GM18867 (cell line): ENCODE measurements around the gene PLCL1.

Source experiments
- ATAC-seq: cut with Tn5 transposase; IDR thresholded peaks from one replicate; pipeline ENCODE4 v1.9.1; 2021; ENCODE audit warnings: mild to moderate bottlenecking, moderate library complexity; ENCODE audit not compliant: unreplicated experiment

Gene PLCL1

DNA sequence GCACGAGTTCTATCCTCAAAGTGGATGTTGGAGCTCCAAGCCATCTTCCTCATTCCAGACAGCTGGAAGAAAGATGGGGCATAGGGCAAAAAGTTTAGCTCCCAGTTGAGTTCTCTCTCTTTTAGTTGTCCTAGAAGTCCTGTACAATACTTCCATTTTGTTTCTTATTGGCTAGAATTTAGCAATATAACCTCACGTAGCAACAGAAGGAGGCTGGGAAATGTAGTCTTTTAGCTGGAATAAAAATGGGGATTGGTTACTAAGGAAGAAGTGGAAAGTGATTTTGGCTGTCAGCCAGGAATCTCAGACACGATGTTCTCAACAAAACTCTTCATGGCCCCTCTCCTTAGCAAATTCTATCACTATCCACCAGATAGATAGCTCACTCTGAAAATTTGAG, 79.9 kb downstream of the PLCL1 start:
- no peak for ATAC-seq

DNA sequence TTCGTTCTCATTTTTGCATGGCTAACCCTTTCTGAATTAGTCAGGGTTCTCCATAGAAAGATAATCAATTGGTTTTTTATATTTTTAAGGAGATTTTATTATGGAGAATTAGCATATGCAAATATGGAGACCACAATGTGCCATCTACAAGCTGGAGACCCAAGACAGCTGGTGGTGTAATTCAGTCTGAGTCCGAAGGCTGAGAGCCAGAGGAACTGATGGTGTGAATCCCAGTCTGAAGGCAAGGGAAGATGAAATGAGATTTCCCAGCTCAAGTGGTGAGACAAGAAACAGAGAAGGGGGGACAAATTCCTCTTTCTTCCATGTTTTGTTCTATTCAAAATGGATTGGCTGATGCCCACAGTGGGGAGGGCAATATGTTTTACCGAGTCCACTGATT, 80.7 kb downstream of the PLCL1 start:
- ATAC-seq: no peak

DNA sequence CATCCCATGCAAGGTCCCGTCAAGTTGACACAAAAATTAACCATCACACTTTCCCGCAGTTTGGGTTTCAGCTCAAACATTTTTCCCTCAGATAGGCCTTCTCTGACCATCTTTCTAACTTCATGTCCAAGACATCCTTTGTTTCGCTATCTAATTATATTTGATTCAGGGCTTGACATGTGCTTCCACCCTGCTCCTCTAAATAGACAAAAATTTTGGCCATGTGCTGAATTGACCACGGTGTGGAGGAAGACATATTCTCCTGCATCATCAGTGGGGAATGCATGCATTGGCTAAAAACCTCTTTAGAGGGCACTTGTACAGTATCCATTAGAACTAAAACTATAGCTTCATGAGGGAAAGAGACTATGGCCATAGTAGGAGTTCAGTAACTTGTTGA, 81.2 kb downstream of the PLCL1 start:
- no peak for ATAC-seq

DNA sequence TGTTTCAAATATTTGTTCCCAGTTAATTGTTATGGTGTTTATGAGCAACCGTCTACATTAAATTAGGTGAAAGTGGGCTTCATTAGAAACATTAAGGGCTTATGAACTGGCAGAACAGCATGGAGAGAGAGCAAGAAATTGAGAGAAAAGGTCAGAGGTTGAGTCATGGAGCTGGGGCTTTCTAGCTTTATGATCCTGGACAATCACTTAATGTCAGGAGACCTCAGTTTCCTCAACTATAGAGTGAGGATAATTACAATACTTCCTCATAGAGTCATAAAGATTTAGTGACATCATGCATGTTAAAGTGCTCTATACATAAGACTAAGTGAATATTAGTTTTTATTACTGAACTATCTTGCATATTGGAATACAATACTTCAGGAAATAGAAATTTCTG, 83.9 kb downstream of the PLCL1 start:
- no peak for ATAC-seq

DNA sequence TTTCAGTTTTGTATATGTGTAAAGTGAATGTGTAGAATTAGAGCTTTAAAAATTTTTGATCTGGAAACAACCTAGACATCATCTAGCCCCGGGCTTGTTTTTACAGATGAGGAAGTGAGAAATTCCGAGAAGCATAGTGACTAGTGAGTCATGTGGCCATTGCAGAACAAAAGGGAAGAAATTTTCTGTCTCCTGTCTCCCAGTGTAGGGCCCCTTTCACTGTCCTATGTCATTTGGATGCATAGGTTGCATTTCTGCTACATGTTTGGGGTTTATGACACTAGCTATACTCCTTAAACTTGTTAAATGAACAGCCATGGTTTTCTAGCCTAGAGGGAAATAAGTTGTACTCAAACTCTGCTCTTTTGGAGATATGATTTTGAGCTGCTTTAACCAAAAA, 84.6 kb downstream of the PLCL1 start:
- ATAC-seq: peak; percentile 91

DNA sequence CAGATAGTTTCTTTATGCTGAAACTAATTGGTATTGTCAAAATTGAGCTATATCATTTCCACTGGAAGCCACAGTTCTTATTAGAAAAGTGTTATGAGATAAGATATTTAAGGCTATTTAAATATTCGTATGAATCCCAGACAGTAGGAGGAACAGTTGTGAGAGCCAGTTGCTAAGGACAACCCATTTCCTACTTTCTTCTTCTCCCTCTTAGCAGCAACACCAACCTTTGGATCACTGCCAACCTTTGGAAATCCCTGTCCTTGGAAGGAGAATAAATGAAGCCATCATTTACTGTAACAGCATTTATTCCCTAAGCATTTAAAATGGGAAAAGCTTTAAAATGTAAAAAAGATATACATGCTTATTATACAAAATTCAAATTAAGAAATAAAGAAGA, 85.8 kb downstream of the PLCL1 start:
- no peak for ATAC-seq

DNA sequence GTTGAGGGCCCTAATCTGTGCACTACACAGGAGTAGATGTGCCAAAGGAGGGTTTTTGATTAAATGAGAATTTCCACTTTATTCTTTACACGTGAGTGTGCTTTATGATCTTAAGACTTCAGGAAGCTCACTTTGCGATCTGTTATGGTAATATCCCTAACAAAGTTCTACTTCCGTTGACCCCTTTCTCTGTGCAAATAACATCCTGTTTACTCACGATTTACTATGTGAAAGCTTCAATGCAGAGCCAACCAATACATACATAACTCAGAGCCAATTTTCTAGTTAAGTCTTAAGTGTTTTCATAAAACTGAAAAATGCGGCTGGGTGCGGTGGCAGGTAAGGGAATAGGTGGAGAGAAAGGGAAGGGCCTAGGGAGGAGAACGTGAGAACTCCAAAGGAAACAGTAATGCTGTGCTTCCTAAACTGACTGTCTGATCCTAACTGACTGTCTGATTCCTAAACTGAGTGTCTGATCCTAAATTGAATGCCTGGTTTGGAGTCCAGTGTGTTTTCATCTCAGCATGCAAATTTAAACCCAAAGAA, 87.6 kb downstream of the PLCL1 start:
- no peak for ATAC-seq

DNA sequence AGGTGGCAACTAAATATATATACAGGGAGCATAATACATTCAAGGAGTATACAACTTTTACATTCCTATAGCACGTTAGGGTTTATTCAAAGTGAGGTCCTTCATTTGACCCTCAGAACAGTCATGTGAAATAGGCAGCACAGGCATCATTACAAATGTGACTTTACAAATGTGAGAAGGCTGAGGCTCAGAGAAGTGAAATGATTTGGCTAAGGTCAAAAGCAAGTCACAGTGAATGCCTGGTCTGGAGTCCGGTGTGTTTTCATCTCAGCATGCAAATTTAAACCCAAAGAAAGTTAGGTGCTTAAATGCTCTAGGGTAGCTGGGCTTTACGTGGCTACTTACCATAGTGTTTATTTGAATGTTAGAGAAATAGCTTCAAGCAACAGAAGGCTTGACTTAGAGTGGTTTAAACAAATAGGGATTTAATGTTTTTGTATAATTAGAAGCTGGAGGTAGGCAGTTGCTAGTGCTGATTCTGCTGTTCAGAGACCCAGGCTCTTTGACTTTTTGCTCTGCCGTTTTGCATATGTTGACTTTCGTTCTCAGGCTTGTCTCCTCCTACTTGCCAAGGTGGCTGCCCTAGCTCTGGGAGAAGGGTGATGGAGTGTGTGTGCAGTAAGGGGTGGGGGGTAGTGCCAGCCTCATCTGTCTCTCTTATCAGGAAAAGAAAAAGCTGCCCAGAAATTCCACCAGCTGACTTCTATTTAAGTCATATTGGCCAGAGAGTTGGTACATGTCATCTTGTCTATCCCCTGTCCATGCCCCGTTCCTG, 89.2 kb downstream of the PLCL1 start:
- peak; percentile 72 for ATAC-seq

DNA sequence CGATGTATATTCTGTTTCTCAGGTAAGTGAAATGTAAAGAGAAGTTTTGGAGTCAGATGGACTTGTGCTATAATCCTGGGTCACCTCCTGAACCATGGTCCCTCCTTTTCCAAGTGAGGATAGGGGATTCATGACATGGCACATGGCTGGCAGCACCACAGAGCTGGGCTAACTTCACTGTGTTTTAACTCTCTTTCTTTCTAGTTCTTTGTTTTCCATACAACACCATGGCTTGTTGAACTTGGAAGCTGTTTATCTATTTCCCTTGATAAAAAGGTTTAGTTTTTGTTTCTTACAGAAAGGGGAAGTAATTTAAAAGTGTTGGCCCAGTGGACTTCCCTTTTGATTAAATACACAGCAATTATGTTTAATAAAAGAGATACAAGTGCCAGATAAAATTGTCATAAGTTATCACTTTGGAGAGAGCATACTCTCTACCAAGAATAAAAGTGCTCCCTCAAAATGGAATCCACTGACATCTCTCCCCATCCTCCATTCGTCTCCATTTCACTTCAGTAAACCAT, 90.4 kb downstream of the PLCL1 start:
- ATAC-seq: no peak

DNA sequence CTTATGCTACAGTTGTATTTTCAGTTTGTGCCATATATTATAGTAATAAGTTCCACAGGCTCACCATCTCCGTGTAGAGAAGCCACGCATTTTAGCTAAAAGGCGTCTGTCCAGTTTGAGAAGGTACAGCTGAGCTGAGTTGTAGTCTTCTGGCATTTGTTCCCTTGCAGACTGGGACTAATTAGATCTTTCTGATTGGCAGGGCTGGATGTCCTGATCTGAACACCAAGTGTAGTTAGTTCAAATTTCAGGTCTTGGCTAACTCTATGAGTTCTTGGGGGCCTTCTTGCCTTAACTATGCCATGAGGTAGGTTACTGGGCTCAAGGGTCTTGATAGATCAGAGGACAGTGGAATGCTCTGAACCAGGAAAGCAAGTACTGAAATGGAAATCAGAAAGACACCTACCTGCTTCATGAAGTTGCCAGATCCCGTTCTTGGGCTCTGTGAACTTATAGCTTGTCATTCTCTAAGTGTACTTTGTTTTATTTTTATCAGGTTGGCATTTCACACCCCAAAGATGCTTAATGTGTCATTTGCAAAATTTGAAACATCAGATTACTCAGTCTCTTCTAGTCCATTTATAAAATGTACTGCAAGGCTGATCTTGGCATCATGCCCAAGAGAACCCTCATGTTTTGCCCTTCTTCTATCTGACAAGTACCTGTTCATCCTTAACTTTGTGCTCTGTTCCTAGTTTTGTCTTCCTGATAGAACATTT, 93.7 kb downstream of the PLCL1 start:
- no peak for ATAC-seq

DNA sequence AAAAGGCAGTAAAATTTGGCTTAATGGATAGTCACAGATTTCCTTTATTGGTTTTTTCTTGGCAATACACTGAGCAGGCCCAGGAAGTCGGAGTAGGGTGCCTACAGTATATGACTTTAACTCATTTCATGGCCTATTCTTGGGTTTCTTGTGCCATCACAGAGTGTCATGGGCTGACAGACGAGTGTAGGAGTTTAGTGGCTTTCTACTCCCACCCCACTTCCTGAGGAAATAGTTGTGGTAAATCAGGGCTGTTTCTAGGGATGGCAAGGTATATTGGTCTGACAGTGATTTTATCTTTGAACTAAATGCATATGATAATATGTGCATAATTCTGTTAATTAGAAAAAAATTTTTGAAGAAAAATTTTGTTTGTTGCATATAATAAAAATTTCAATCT, 100.1 kb downstream of the PLCL1 start:
- ATAC-seq: peak; percentile 54

DNA sequence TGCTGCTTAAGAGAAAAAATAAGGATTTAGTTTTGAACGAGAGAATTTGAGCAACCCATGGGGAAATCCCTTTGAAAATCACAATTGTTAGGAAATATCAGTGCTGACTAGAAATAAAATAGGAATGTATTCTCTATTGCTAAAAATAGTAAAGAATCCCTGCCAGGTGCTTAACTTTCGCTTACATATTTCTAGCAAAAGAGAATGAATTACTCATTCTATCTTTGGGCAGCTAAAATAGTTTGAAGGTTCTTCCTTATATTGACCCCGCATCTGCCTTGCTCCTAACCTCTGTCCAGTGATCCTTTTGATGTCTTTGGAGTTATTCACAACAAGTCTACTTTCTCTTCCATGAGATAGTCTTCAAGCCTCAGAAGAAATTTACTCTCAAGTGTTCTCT, 103.8 kb downstream of the PLCL1 start:
- ATAC-seq: no peak

DNA sequence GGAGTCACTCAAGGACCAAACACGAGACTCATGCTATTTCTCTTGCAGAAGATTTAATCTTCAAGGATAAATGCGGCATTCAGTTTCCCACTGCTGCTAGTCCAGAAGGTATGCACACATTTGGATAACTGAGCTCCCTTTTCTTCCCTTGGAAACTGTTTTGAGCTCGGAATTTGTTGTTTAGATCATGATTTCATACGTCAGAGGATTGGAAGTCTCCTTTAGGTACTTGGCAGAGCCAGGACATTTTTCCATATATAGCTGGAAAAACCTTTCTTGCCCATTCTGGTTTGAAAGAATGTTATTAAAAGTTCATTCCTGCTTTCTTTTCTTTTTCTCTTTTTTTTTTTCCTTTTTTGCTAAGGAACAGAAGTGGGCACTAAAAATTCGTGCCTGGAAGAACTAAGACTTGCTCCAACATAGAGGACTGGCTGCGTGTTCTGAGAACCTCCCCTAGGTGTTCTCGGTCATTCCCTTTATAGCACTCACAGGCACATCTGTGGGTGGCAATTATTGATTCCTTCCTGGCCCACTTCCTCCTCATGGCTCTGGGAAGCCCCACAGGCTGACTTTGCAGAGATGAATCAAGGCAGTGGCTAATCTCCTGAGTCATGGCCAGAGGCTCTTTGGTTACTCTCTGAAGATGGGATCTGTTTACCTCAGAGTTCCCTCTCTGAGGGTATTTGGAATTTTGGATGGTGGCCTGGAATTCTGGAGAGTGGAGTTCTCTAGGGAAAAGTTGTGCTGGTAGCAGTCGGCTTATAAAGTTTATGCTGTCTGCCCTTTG, 104.8 kb downstream of the PLCL1 start:
- ATAC-seq: no peak

DNA sequence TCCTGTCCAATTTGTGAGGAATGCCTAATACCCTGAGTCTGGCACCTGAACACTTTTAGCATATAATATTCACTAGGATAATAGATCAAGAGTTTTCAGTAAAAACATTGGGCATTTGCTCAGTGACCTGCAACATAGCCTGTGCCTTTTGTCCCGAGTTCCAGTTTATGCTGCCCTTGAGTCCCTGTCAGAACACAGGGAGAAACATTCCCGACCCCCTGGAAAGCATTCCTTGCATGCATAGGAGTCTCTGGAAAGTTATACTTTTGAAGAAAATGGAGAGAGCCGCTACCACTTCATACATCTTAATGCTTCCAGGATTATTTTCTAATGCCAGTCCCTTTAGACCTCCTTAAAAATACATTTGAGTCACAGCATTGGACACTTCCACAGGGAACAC, 107.3 kb downstream of the PLCL1 start:
- no peak for ATAC-seq

DNA sequence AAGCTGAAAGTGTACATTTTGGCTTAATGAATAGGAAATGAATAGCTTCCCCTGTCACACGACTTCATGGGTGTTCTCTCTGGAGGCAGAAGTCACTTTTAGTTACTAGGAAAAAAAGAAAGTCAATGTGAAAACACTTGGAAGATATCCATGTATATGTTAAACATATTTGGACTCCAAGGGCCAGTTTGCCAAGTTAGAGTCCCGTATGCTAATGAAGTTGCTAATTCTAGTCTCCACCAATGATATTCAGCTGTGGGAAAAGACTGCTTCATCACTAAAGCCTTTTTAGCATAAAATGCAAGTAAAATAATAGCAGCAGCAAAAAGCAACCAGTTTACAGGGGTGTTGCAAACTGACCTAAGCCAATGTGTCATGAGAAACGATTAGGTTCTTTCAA, 108.7 kb downstream of the PLCL1 start:
- ATAC-seq: no peak

DNA sequence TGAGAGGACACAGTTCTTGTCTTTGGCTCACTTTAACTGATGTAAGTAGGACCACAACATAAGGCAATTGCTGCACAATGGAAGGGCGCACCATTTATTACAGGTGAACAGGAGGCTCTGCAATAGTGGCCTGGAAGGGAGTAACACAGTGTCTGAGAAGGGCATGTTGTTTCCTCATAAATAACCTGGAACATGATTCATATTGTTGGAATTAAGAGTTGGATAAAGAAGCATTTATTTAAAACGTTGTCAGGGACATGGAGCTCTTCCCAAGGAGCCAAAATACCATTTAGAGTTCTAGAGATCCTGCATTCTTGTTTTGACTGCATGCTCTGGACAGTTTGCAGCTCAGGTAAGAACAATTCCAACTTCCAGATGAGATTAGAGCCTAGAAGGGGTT, 110.4 kb downstream of the PLCL1 start:
- ATAC-seq: no peak

DNA sequence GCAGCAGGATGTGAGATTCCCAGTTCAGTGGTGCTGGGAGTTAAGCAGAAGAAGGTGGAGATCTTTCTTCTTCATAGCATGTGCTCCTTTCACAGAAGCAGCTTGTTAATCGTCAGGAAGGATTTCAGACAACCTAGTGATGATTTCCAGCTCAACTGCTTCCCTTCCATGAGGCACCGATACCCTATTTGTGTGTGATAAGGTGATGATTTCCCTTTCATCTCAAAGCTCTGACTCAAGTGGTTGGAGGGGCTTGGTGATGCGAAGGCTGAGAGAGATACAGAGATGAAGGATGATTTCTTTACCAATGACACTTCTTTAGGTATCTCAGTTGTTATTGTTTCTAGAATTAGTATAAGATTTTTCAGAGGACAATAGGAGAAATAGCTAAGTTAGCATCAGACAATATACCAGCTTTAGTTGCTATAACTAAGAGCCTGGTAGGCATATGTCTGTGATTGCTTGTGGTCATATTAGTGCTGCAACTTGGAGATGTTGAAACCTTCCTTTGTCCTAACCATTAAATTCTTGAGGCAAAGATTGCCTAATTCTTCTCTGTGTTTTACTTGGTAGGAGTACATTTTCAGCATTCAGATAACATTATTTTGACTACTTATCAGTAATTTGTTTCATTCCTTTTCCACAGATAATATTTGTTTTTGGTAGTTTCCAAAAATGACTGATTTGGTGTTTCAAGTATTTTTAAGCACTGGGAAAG, 111.3 kb downstream of the PLCL1 start:
- ATAC-seq: no peak

DNA sequence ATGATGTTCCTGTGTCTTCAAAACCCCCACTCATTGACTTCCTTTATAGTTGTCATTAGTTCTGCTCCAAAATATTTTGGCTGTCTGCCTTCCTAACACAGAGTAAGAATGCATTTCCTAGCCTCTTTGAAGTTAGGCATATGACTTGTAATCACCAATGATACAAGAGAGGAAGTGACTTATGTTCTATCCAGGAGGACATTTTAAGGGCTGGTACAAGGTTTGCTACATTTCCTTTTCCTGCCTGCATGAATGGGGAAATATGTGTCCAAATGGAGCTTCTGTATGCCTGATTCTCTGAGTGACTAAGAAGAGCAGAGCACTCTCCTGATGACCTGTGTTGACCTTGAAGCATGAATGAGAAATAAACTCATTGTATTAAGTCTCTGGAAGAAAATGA, 115.1 kb downstream of the PLCL1 start:
- ATAC-seq: no peak

DNA sequence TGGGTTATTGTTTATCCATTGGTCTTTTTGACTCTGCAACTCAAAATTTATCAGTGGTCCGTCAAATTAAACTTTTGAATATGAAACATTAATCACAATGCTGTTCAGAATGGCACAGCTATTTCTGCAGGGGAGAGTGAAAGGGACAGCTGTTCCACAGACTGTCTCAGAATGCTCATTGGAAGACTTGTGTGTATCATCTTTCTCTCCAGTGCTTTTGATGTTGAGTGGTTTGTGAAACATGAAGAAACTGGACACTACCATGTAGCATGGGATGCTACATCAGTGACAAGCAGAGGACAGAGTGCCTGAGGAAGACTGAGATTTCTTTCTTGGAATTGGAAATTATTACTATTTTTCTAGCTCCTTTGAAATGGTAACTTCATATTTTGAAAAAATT, 115.7 kb downstream of the PLCL1 start:
- no peak for ATAC-seq

DNA sequence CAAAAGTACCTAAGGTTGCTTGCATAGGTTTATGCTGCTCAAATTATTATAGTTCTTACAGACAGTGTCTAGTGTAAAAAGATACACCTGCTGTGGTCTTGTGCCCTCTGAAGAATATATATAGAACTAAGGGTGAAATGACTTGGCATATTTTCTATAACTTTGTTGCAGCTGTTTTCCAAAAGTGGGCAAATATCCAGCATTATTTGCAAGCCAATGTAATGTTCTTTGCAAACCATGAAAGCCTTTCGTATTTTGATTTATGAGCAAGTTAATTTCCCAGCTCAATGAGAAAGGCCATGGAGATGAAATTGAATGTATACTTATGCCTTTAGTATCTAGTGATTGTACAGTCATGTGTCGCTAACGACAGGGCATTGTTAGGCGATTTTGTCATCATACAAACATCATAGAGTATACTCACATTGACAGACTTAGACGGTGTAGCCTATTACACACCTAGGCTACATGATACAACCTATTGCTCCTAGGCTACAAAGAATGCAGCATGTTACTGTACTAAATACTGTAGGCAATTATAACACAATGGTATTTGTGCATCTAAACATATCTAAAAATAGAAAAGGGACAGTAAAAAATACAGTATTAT, 116.3 kb downstream of the PLCL1 start:
- ATAC-seq: no peak
